Adipocyte (in vitro differentiated cells): Measurements from ENCODE around the gene SHCBP1L.
"Not testable (repeated sequence)": the region's sequence is repeated elsewhere in the genome, so short reads cannot be mapped to it uniquely, and the experiment has no call there.

Experiments
- DNase-seq: peaks from one replicate; pipeline ENCODE4 v3.0.0-alpha.2; 2015; ENCODE audit warnings: low read depth
- H3K27me3 ChIP-seq: replicated peaks from 2 replicates; pipeline ENCODE4 v1.7.0; 2013; ENCODE audit warnings: mild to moderate bottlenecking, low read length, moderate library complexity; ENCODE audit not compliant: control insufficient read depth, insufficient read depth
- H3K36me3 ChIP-seq: 2 replicates; pipeline ENCODE4 v1.7.0; 2013; ENCODE audit warnings: low read length, mild to moderate bottlenecking, moderate library complexity; ENCODE audit not compliant: control insufficient read depth, insufficient read depth, severe bottlenecking
- H3K4me1 ChIP-seq: 2 replicates; pipeline ENCODE4 v1.7.0; 2013; ENCODE audit warnings: mild to moderate bottlenecking, low read length, moderate library complexity; ENCODE audit not compliant: control insufficient read depth, insufficient read depth
- H3K4me3 ChIP-seq: 2 replicates; pipeline ENCODE4 v1.7.0; 2013; ENCODE audit warnings: mild to moderate bottlenecking, low read length, moderate library complexity
- H3K9ac ChIP-seq: 2 replicates; pipeline ENCODE4 v1.7.0; 2013; ENCODE audit warnings: mild to moderate bottlenecking, low read length, moderate library complexity
- H3K9me3 ChIP-seq: 2 replicates; pipeline ENCODE4 v1.7.0; 2013; ENCODE audit warnings: mild to moderate bottlenecking, low read length, moderate library complexity; ENCODE audit not compliant: control insufficient read depth

Gene SHCBP1L

GRCh38 chr1:182962554-182963115 is 9.7 kb upstream of the SHCBP1L start:
- Histone ChIP-seq H3K4me1 (peaks cover 25% of the 10 kb centered on the region), H3K9me3 (no peaks in the 10 kb centered on the region), H3K36me3 (no peaks in the 10 kb centered on the region), H3K4me3 (peak overlapping the region; percentile 68), H3K9ac (peak overlapping the region; percentile 87), H3K27me3 (no peaks in the 10 kb centered on the region)
- peak; percentile 97 for DNase-seq

DNA sequence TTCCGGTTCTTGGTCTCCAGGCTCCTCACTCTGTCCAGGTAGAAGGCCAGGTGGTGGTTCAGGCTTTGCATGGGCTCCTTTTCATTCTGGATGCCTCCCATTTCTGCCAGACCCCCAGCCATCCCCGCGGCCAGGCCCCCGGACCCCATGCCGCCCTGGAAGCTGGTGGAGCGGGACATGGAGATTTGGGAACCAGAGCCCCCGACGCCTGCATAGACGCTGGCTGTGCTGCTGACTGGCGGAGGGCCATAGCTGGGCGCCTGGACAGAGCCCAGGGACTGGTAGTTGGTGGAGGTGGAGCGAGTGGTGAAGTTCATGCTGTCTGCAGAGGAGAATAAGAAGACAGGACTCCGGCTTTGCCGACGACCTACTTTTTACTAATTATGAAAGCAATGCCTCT is 7.1 kb upstream of the SHCBP1L start:
- Histone ChIP-seq H3K27me3 (no peaks in the 10 kb centered on the region), H3K9ac (peak overlapping the region; percentile 87), H3K9me3 (no peaks in the 10 kb centered on the region), H3K4me3 (no peak overlapping the region), H3K36me3 (no peaks in the 10 kb centered on the region), H3K4me1 (peaks cover 40% of the 10 kb centered on the region)
- DNase-seq = no peak

DNA sequence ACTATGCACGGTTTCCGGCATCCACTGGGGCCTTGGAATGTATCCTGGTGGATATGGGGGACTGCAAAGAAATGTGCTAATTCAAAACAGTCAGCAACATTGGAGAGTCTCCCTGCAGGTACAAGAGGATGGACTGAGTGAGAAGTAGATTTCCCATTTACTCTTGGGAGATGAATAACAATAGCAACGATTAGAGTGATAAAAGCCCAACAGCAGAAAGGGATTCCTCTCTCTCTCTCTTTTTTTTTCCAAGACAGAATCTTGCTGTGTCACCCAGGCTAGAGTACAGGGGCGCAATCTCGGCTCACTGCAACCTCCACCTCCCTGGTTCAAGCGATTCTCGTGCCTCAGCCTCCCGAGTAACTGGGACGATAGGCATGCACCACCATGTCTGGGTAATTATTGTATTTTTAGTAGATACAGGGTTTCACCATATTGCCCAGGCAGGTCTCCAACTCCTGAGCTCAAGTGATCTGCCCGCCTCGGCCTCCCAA is 5.0 kb upstream of the SHCBP1L start:
- DNase-seq = no peak
- Histone ChIP-seq H3K4me1 (peaks cover 34% of the 10 kb centered on the region), H3K9me3 (no peaks in the 10 kb centered on the region), H3K27me3 (no peaks in the 10 kb centered on the region), H3K36me3 (no peaks in the 10 kb centered on the region), H3K4me3 (no peak overlapping the region), H3K9ac (no peak overlapping the region)

DNA sequence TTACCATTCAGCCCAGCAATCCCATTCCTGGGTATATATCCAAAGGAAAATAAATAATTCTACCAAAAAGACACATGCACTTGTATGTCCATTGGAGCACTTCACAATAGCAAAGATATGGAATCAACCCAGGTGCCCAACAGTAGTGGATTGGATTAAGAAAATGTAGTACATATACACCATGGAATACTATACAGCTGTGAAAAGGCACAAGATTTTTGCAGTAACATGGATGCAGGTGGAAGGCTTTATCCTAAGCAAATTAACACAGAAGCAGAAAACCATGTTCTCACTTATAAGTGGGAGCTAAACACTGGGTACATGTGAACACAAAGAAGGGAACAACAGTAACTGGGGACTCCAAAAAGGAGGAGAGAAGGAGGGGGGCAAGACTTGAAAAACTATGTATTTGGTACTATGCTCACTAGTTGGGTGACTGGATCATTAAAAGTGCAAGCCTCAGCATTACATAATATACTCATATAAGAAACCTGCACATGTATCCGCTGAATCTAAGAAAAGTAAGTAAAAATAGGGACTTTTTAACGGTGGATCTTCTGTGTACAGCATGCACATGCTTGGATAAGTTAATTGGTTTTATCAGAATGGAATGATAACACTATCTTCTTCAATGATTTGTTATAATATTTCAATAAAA is 3.9 kb upstream of the SHCBP1L start:
- H3K4me1 ChIP-seq = peaks cover 26% of the 10 kb centered on the region
- no peak for DNase-seq

DNA sequence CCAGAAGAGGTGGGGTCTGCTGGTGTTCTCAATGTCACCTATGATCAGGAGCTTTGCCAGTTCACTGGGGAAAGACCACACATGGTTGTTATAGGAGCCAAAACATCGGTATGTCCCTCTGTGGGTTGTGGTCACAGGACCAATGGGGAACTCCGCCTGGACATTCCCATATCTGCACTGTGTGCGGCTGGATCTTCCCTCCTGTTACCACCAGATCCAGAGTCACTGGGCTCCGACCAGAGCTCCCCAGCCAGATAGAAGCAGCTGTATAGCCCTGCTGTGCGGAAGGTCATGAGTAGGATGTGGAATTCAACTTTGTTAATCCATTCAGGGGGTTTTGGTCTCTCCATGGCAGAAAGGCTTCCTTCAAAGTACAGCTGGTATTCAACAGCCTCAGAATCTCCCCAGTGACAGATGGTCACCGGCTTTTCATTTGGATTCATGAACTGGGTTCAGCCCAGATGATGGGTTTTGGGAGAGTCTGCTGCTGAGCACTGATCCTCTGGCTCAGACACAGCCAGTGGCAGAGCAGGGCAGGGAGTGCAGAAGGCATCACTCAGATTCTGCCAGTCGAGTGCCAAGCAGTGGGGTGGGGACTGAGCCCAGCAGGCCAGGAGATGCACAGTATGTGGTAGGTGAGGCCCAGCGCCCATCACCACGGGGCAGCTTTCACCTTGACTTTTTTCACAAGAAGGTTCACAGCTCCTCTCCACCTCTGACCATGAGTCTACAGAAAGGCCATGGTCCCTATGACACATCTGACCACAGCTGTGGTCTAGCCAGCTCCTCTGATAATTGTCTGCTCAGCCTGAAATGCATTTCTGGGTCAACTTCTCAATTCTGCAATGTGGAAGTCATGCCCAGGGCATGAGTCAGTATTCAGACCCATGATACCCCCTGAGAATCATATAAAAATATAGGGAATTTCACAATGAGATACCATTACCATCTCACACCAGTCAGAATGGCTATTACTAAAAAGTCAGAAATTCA is 2.9 kb upstream of the SHCBP1L start:
- Histone ChIP-seq H3K27me3 (no peaks in the 10 kb centered on the region), H3K36me3 (no peaks in the 10 kb centered on the region), H3K9me3 (no peaks in the 10 kb centered on the region), H3K4me3 (no peak overlapping the region), H3K9ac (peak overlapping the region; percentile 23), H3K4me1 (peaks cover 23% of the 10 kb centered on the region)
- DNase-seq = peak; percentile 77

More for the DNA sequence above, 3.9 kb upstream of the SHCBP1L start:
- Histone ChIP-seq H3K4me3 (no peak overlapping the region), H3K36me3 (no peaks in the 10 kb centered on the region), H3K27me3 (no peaks in the 10 kb centered on the region), H3K9ac (peak overlapping the region; percentile 6), H3K9me3 (no peaks in the 10 kb centered on the region)

DNA sequence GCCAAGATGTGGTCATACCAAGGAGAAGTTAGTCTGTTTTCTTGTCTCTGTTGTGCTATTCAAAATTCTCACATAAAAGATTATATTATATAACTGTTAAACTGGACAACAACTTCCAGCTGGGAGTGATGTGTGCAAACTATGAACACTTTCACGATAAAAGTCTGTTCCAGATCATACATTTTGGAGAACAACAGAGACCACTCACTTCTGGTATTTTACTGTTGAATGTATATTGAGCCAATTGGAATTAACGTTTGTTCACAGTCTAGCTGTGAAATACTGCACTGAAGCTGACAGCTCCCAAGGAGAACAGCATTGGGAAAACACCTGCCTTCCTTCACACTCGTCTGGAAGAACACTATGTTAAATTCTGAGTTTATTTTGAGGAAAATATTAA is 860 bp upstream of the SHCBP1L start:
- Histone ChIP-seq H3K27me3 (no peaks in the 10 kb centered on the region), H3K4me3 (no peak overlapping the region), H3K4me1 (peaks cover 14% of the 10 kb centered on the region), H3K9me3 (no peaks in the 10 kb centered on the region), H3K36me3 (no peaks in the 10 kb centered on the region), H3K9ac (no peak overlapping the region)
- no peak for DNase-seq

DNA sequence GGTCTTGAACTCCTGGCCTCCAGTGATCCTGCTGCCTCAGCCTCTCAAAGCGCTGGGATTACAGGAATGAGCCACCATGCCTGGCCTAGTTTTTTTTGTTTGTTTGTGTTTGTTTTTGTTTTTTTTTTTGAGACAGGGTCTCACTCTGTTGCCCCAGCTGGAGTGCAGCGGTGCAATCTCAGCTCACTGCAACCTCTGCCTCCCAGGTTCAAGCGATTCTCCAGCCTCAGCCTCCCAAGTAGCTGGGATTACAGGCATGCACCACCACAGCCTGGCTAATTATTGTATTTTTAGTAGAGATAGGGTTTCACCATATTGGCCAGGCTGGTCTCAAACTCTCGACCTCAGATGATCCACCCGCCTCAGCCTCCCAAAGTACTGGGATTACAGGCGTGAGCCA is 9.6 kb downstream of the SHCBP1L start:
- not testable (repeated sequence) for DNase-seq, H3K9ac ChIP-seq, H3K36me3 ChIP-seq, H3K4me3 ChIP-seq, H3K9me3 ChIP-seq, H3K4me1 ChIP-seq, H3K27me3 ChIP-seq

DNA sequence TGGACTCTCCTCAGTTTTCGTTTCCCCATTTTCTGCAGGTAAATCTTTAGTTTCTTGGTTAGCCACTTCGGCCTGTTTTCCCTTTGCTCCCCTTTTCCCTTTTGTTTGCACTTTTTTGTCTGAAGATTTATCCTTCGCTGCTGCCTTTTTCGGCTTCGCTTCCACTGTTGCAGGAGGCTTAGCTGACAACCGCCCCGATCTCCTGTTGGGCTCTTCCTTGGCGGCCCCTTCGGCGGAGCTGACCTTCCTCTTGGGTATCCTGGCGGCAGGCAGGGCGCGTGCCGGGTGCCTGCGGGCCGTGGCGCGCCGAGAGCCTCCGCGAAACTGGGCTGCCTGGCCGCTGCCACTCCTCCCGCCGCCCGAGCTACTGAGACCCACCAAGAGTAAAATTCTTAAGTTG is 10.8 kb downstream of the SHCBP1L start:
- DNase-seq, H3K9ac ChIP-seq, H3K27me3 ChIP-seq, H3K9me3 ChIP-seq, H3K36me3 ChIP-seq, H3K4me1 ChIP-seq: not testable (repeated sequence)
- peak overlapping the region; percentile 61 for H3K4me3 ChIP-seq

DNA sequence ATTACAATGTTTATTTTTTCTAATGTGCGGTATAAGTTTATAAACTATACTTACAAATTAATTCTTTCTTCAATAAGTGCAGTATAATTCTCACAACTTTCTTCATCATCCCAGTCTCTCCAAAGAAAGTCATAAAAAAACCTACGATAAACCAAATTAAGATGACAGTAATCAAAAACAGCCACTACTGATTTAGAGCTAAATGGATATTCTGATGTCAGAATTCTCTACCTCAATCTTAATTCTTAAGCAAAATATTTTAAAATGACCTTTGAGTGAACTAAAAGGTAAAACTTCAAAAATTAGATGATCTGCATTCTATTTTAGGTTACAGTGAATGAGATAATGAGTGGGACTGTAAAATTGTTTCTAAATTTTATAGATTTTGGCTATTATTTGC is 13.6 kb downstream of the SHCBP1L start:
- no peak for DNase-seq
- H3K4me3 ChIP-seq = no peak overlapping the region
- H3K9me3 ChIP-seq = peaks cover 11% of the 10 kb centered on the region
- no peaks in the 10 kb centered on the region for H3K4me1 ChIP-seq
- no peaks in the 10 kb centered on the region for H3K27me3 ChIP-seq
- H3K36me3 ChIP-seq = no peaks in the 10 kb centered on the region
- H3K9ac ChIP-seq = no peak overlapping the region

GRCh38 chr1:182935716-182936115 is 17.2 kb downstream of the SHCBP1L start:
- no peaks in the 10 kb centered on the region for H3K36me3 ChIP-seq
- H3K4me1 ChIP-seq = no peaks in the 10 kb centered on the region
- no peaks in the 10 kb centered on the region for H3K27me3 ChIP-seq
- no peak overlapping the region for H3K4me3 ChIP-seq
- H3K9me3 ChIP-seq = peaks cover 11% of the 10 kb centered on the region
- H3K9ac ChIP-seq = no peak overlapping the region
- no peak for DNase-seq

DNA sequence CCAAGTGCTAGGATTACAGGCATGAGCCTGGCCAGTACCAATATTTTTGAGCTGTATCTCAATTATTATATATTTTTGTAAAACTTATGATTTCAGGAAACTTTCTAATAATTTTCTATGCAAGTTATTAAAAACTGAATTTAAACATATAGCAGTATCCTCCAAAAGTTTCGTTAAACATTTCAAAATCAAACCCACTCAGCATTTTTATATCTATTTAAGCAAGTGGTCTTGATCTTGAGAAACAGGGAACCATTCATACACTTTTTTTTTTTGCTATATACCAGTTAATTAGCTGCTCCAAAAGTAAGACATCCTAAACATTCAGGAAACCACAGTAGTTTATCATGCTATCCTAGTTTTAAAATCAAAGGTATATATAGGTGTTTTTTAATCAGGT is 22.0 kb downstream of the SHCBP1L start:
- no peaks in the 10 kb centered on the region for H3K36me3 ChIP-seq
- peaks cover 11% of the 10 kb centered on the region for H3K9me3 ChIP-seq
- no peaks in the 10 kb centered on the region for H3K4me1 ChIP-seq
- no peak for DNase-seq
- no peaks in the 10 kb centered on the region for H3K27me3 ChIP-seq
- H3K4me3 ChIP-seq = no peak overlapping the region
- no peak overlapping the region for H3K9ac ChIP-seq
